DND-41 (cell line): ENCODE results near the gene PRKAR1B.

Experiments used
- CTCF ChIP-seq: IDR thresholded peaks from 2 replicates; pipeline ENCODE4 v1.5.1; 2012; ENCODE audit warnings: borderline replicate concordance, low read length, moderate library complexity, mild to moderate bottlenecking; ENCODE audit not compliant: poor library complexity, severe bottlenecking; ENCODE audit errors: extremely low read depth
- EZH2 ChIP-seq: IDR thresholded peaks from 3 replicates; pipeline ENCODE4 v1.6.1; 2012; ENCODE audit warnings: borderline replicate concordance, low read depth, mild to moderate bottlenecking, moderate library complexity, low read length, inconsistent platforms; ENCODE audit not compliant: severe bottlenecking

- TF ChIP-seq CTCF, result no peak
- no peak for TF ChIP-seq EZH2
These were observed 183.4 kb downstream of the PRKAR1B start for GRCh38 chr7:543501-544337.
